HepG2 (cell line): ENCODE data around the gene PPP3R1. TPM values are rescaled to one million over a fixed set of nuclear protein-coding genes. Genes with fewer than 3 reads are reported as not detected.

Experiments
- BATF2 ChIP-seq: sonication (generic); formaldehyde crosslinking; IDR thresholded peaks from 2 replicates; pipeline ENCODE4 v1.8.0; 2022; ENCODE audit warnings: mild to moderate bottlenecking, missing genetic modification reagents, moderate library complexity
- CCDC6 ChIP-seq: sonication (generic); formaldehyde crosslinking; IDR thresholded peaks from 2 replicates; pipeline ENCODE4 v1.8.1; 2022; ENCODE audit warnings: mild to moderate bottlenecking, missing genetic modification reagents, moderate library complexity
- CHD2 ChIP-seq: IDR thresholded peaks from 2 replicates; pipeline ENCODE4 v1.6.1; 2011; ENCODE audit warnings: low read depth, low read length, improper control_type of control experiment
- GATAD1 ChIP-seq: IDR thresholded peaks from 2 replicates; pipeline ENCODE4 v1.6.1; 2016; ENCODE audit warnings: missing genetic modification reagents, missing compliant biosample characterization
- GFI1 ChIP-seq: sonication (generic); formaldehyde crosslinking; IDR thresholded peaks from 2 replicates; pipeline ENCODE4 v1.5.0; 2020; ENCODE audit warnings: missing genetic modification reagents, mild to moderate bottlenecking, borderline replicate concordance
- ISL2 ChIP-seq: sonication (generic); formaldehyde crosslinking; IDR thresholded peaks from 2 replicates; pipeline ENCODE4 v1.5.0; 2020; ENCODE audit warnings: missing genetic modification reagents
- KLF6 ChIP-seq: IDR thresholded peaks from 2 replicates; pipeline ENCODE4 v1.8.0; 2016; ENCODE audit warnings: missing biosample characterization, missing genetic modification reagents
- NBN ChIP-seq: fragments of 450-650 bp; conservative IDR thresholded peaks from 2 replicates; pipeline ENCODE4 v1.6.1; 2017
- NFYB ChIP-seq: sonication (generic); formaldehyde crosslinking; IDR thresholded peaks from 2 replicates; pipeline ENCODE4 v1.4.0; 2020; ENCODE audit warnings: missing genetic modification reagents
- NONO ChIP-seq, 2 experiments: fragments of 450-650 bp in 1 of 2; sonication (generic) in 1 of 2; formaldehyde crosslinking in 1 of 2; IDR thresholded peaks in 1 of 2; conservative IDR thresholded peaks in 1 of 2; 2 replicates each; pipeline versions ENCODE4 v1.6.1 to v1.8.0; 2017 to 2022; ENCODE audit warnings: mild to moderate bottlenecking in 1 of 2, missing genetic modification reagents in 1 of 2, moderate library complexity in 1 of 2
- PHF20 ChIP-seq: sonication (generic); formaldehyde crosslinking; IDR thresholded peaks from 2 replicates; pipeline ENCODE4 v1.5.0; 2020; ENCODE audit warnings: mild to moderate bottlenecking, missing genetic modification reagents
- RAD51 ChIP-seq: fragments of 450-650 bp; IDR thresholded peaks from 2 replicates; pipeline ENCODE4 v1.6.1; 2016; ENCODE audit warnings: borderline replicate concordance
- RARA ChIP-seq: IDR thresholded peaks from 2 replicates; pipeline ENCODE4 v1.6.1; 2016; ENCODE audit warnings: missing genetic modification reagents, missing compliant biosample characterization
- SAP130 ChIP-seq: IDR thresholded peaks from 2 replicates; pipeline ENCODE4 v1.6.1; 2016; ENCODE audit warnings: low read depth
- SRSF4 ChIP-seq: fragments of 200-400 bp; formaldehyde crosslinking; IDR thresholded peaks from one replicate; pipeline ENCODE4 v1.6.1; 2018; ENCODE audit warnings: mild to moderate bottlenecking, low read depth, low read length, moderate library complexity; ENCODE audit not compliant: poor library complexity, severe bottlenecking
- TARDBP ChIP-seq: sonication (generic); formaldehyde crosslinking; IDR thresholded peaks from 2 replicates; pipeline ENCODE4 v1.8.0; 2022; ENCODE audit warnings: mild to moderate bottlenecking, missing genetic modification reagents
- ZBTB1 ChIP-seq: sonication (generic); formaldehyde crosslinking; IDR thresholded peaks from 2 replicates; pipeline ENCODE4 v1.4.0; 2020; ENCODE audit warnings: missing genetic modification reagents, borderline replicate concordance
- ZNF318 ChIP-seq: sonication (generic); formaldehyde crosslinking; IDR thresholded peaks from 2 replicates; pipeline ENCODE4 v1.4.0; 2020; ENCODE audit warnings: mild to moderate bottlenecking, missing genetic modification reagents
- ZNF431 ChIP-seq: sonication (generic); formaldehyde crosslinking; IDR thresholded peaks from 2 replicates; pipeline ENCODE4 v1.9.0; 2022; ENCODE audit warnings: missing genetic modification reagents, low read depth, mild to moderate bottlenecking, borderline replicate concordance
- ZNF564 ChIP-seq: sonication (generic); formaldehyde crosslinking; IDR thresholded peaks from 2 replicates; pipeline ENCODE4 v1.8.1; 2023; ENCODE audit warnings: mild to moderate bottlenecking, missing genetic modification reagents
- ZNF772 ChIP-seq: sonication (generic); formaldehyde crosslinking; IDR thresholded peaks from 2 replicates; pipeline ENCODE4 v1.5.0; 2020; ENCODE audit warnings: mild to moderate bottlenecking, missing genetic modification reagents
- ZNF788 ChIP-seq: sonication (generic); formaldehyde crosslinking; IDR thresholded peaks from 2 replicates; pipeline ENCODE4 v1.5.0; 2020; ENCODE audit warnings: mild to moderate bottlenecking, missing genetic modification reagents, borderline replicate concordance
- polyA plus RNA-seq, 8 experiments: library from polyadenylated mRNA; depleted of rRNA in 3 of 8; stranded (reverse) in 7 of 8; unstranded in 1 of 8; fragments of >200 nt; fragmentation: Illumina TruSeq in 4 of 8; extraction: Trizol in 4 of 8; gene quantifications; 2 replicates each; pipeline versions ENCODE4 v1.2.1 to v1.2.3, GENCODE V29; 2011 to 2016; ENCODE audit warnings: low read depth in 4 of 8, missing spikeins in 1 of 8, mixed read lengths in 1 of 8; ENCODE audit not compliant: insufficient read depth in 1 of 8
- total RNA-seq, 5 experiments: library from RNA; depleted of rRNA; stranded (reverse); fragments of >200 nt; fragmentation: Illumina TruSeq; extraction: Trizol; gene quantifications; 2 replicates each; pipeline ENCODE4 v1.2.3, GENCODE V29; 2016; ENCODE audit warnings: low read depth in 1 of 5

The PPP3R1 gene
- total and polyA plus RNA-seq, 2 of the 13 experiments (the other 11 are each of a cell fraction or from before 2014, with no cell fraction given) = 11.6 to 25.7 TPM

GRCh38 chr2:68252400-68253218 is at the start of gene PPP3R1 (continued):
- TF ChIP-seq PHF20 (CRISPR knock-in tag) = peak; percentile 86
- TF ChIP-seq NBN = no peak
- TF ChIP-seq CCDC6 = peak; percentile 45; the same call in 1 of the 2 replicates
- peak; percentile 85 for TF ChIP-seq KLF6
- TF ChIP-seq NFYB (CRISPR knock-in tag) = peak; percentile 68
- TF ChIP-seq SAP130 (CRISPR knock-in tag) = peak; percentile 98
- peak; percentile 74; the same call in 1 of the 2 replicates for TF ChIP-seq ZNF318
- peak; percentile 56; the same call in 1 of the 2 replicates for TF ChIP-seq GFI1 (CRISPR knock-in tag)
- TF ChIP-seq ZNF431 = peak; percentile 75
- TF ChIP-seq ZNF788 (CRISPR knock-in tag) = peak; percentile 74; the same call in 1 of the 2 replicates
- peak; percentile 58; the same call in 1 of the 2 replicates for TF ChIP-seq ISL2
- TF ChIP-seq ZNF772 = peak; percentile 94
- TF ChIP-seq CHD2 = peak; percentile 69; the same call in 1 of the 2 replicates
- no peak for TF ChIP-seq SRSF4
- no peak for TF ChIP-seq TARDBP (CRISPR knock-in tag)
- peak; percentile 84 for TF ChIP-seq ZNF564 (CRISPR knock-in tag)
- no peak for TF ChIP-seq NONO (IDR thresholded peaks at IDR 0.05)
- peak; percentile 91 for TF ChIP-seq NONO (CRISPR knock-in tag; conservative IDR thresholded peaks at IDR 0.05)
- TF ChIP-seq GATAD1 (CRISPR knock-in tag) = peak; percentile 87
- peak; percentile 80 for TF ChIP-seq BATF2 (CRISPR knock-in tag)
- TF ChIP-seq RAD51 = peak; percentile 56; the same call in 1 of the 2 replicates
- TF ChIP-seq ZBTB1 (CRISPR knock-in tag) = peak; percentile 50; the same call in 1 of the 2 replicates
- peak; percentile 60; the same call in 1 of the 2 replicates for TF ChIP-seq RARA (CRISPR knock-in tag)
